Mesothelial cell of epicardium (in vitro differentiated cells): ENCODE data around the gene DOLK. TPM values are rescaled to one million over a fixed set of nuclear protein-coding genes. Genes with fewer than 3 reads are reported as not detected.

ENCODE experiments used
- DNase-seq, 2 experiments: peaks; one replicate each; pipeline ENCODE4 v3.0.0; 2021; ENCODE audit warnings: low spot score in 2 of 2; ENCODE audit not compliant: unreplicated experiment in 2 of 2
- H3K27ac Mint-ChIP-seq: 2 replicates; pipeline ENCODE4 v1.8.0; 2021; ENCODE audit warnings: mixed read lengths
- H3K27me3 Mint-ChIP-seq: 2 replicates; pipeline ENCODE4 v1.8.0; 2021; ENCODE audit warnings: low read depth, mixed read lengths
- H3K36me3 Mint-ChIP-seq: 2 replicates; pipeline ENCODE4 v1.8.0; 2021; ENCODE audit warnings: mixed read lengths
- H3K4me1 Mint-ChIP-seq: 2 replicates; pipeline ENCODE4 v1.8.0; 2021; ENCODE audit warnings: mixed read lengths
- H3K4me3 Mint-ChIP-seq: 2 replicates; pipeline ENCODE4 v1.8.0; 2021; ENCODE audit warnings: mild to moderate bottlenecking, moderate library complexity, mixed read lengths
- H3K9me3 Mint-ChIP-seq: 2 replicates; pipeline ENCODE4 v1.8.0; 2021; ENCODE audit warnings: mixed read lengths
- total RNA-seq: library from RNA; stranded (reverse); gene quantifications from 3 replicates; pipeline ENCODE4 v1.2.1, GENCODE V29; 2021
- TF ChIP-seq, protein P1 (sequence below): fragments of 200-600 bp; sonication (generic); IDR thresholded peaks from one replicate; pipeline ENCODE4 v1.5.0; 2021; ENCODE audit warnings: antibody characterized with exemption; ENCODE audit not compliant: unreplicated experiment

DOLK gene
- total RNA-seq, 1 donor from 2014 or later, result 17.0 TPM

DNA sequence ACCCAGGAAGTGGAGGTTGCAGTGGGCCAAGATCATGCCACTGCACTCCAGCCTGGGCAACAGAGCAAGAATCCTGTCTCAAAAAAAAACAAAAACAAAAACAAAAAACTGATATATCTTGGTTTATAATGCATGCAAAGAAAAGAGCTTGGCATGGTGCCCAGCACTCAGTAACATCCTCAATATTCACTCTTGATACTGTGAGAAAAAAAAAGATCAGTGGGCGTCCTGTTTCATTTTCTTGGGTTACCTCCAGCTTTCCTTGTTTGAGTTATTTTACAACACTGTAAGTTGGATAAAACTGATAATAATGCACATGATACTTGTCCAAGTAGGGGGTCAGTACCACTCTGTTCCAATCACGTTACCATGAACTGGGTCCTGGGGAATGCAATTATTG lies 18.8 kb downstream of the DOLK start:
- TF ChIP-seq, protein P1, sequence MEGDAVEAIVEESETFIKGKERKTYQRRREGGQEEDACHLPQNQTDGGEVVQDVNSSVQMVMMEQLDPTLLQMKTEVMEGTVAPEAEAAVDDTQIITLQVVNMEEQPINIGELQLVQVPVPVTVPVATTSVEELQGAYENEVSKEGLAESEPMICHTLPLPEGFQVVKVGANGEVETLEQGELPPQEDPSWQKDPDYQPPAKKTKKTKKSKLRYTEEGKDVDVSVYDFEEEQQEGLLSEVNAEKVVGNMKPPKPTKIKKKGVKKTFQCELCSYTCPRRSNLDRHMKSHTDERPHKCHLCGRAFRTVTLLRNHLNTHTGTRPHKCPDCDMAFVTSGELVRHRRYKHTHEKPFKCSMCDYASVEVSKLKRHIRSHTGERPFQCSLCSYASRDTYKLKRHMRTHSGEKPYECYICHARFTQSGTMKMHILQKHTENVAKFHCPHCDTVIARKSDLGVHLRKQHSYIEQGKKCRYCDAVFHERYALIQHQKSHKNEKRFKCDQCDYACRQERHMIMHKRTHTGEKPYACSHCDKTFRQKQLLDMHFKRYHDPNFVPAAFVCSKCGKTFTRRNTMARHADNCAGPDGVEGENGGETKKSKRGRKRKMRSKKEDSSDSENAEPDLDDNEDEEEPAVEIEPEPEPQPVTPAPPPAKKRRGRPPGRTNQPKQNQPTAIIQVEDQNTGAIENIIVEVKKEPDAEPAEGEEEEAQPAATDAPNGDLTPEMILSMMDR, result no peak
- Mint-ChIP-seq H3K4me3 (no peak overlapping the region), H3K36me3 (no peaks in the 10 kb centered on the region)

GRCh38 chr9:128927731-128928411 lies 19.5 kb downstream of the DOLK start:
- peaks cover 4% of the 10 kb centered on the region for H3K4me1 Mint-ChIP-seq
- H3K9me3 Mint-ChIP-seq, result no peaks in the 10 kb centered on the region
- peak in 1 of 2 experiments; percentile 78 for DNase-seq
- H3K27me3 Mint-ChIP-seq, result no peaks in the 10 kb centered on the region
- peak overlapping the region; percentile 73 for H3K27ac Mint-ChIP-seq
- TF ChIP-seq, protein P1, result peak; percentile 75
- no peaks in the 10 kb centered on the region for H3K36me3 Mint-ChIP-seq
- no peak overlapping the region for H3K4me3 Mint-ChIP-seq

More for the DNA sequence above, 18.8 kb downstream of the DOLK start:
- peaks cover 4% of the 10 kb centered on the region for H3K4me1 Mint-ChIP-seq
- no peak overlapping the region for H3K27ac Mint-ChIP-seq
- no peaks in the 10 kb centered on the region for H3K9me3 Mint-ChIP-seq
- DNase-seq, result no peak
- H3K27me3 Mint-ChIP-seq, result no peaks in the 10 kb centered on the region

GRCh38 chr9:128923493-128923883 lies 23.9 kb downstream of the DOLK start:
- no peak for DNase-seq
- Mint-ChIP-seq H3K27ac (no peak overlapping the region), H3K4me3 (peak overlapping the region; percentile 84), H3K4me1 (peaks cover 16% of the 10 kb centered on the region), H3K27me3 (no peaks in the 10 kb centered on the region), H3K9me3 (no peaks in the 10 kb centered on the region), H3K36me3 (no peaks in the 10 kb centered on the region)
- TF ChIP-seq, protein P1, result no peak

DNA sequence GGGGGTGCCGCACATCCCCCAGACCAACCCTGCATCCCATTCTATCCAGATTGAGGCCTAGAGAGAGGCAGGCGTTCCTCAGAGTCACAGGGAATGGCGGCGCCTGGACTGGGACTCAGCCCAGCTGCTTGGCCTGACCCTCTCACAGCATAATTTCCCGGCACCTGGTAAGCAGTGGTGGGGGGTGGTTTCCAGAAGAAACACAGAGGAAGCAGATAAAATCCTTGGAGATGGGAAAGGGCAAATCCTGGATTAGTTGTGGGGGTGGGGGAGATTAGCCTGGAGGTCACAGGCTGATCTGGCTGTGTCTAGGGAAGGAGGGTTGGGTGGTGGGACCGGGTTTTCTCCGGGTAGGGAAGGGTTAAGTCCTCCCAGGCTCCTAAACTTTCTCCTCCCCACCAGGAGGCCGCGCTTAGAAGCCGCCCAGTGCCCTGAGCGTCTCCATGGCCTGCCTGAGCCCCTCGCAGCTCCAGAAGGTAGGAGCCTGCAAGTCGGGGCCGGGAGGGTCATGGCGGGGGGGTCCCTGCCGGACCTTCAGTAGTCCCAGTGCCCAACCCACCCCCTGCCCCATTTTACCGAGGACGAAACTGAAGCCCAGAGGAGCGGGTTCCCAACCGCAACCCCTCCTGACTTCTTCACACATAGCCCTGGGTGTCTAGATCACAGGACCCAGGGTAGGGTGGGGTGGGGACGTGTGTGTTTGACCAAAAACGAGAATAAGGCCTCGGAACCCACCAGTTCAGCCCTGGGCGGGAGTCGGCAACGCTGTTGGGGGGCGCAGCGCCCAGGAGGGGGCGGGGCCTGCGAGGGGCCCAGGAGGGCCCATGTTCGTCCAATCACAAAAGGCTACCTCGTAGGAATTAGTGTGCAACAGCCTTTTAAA lies 25.3 kb downstream of the DOLK start:
- Mint-ChIP-seq H3K9me3 (no peaks in the 10 kb centered on the region), H3K4me3 (peak overlapping the region; percentile 84), H3K36me3 (peaks cover 5% of the 10 kb centered on the region), H3K27me3 (no peaks in the 10 kb centered on the region), H3K4me1 (peaks cover 13% of the 10 kb centered on the region), H3K27ac (peak overlapping the region; percentile 98)
- peak in 1 of 2 experiments; percentile 69 for DNase-seq
- TF ChIP-seq, protein P1, result no peak

- H3K9me3 Mint-ChIP-seq, result no peaks in the 10 kb centered on the region
- no peaks in the 10 kb centered on the region for H3K27me3 Mint-ChIP-seq
- peak within 1 kb of the TSS; percentile 84 for H3K4me3 Mint-ChIP-seq
- no peak for DNase-seq
- H3K36me3 Mint-ChIP-seq, result peaks cover 10% of the 10 kb centered on the region
- H3K4me1 Mint-ChIP-seq, result peaks cover 15% of the 10 kb centered on the region
- H3K27ac Mint-ChIP-seq, result peak within 1 kb of the TSS; percentile 98
- TF ChIP-seq, protein P1, result no peak
Observed at GRCh38 chr9:128920381-128921058, 26.9 kb downstream of the DOLK start, which contains the start of gene PHYHD1. TSS of gene PHYHD1 (plus strand) at chr9:128920982. CDS start at chr9:128922324, 1,342 bp downstream.
